ENCODE results near the gene DNTTIP2.

DNA sequence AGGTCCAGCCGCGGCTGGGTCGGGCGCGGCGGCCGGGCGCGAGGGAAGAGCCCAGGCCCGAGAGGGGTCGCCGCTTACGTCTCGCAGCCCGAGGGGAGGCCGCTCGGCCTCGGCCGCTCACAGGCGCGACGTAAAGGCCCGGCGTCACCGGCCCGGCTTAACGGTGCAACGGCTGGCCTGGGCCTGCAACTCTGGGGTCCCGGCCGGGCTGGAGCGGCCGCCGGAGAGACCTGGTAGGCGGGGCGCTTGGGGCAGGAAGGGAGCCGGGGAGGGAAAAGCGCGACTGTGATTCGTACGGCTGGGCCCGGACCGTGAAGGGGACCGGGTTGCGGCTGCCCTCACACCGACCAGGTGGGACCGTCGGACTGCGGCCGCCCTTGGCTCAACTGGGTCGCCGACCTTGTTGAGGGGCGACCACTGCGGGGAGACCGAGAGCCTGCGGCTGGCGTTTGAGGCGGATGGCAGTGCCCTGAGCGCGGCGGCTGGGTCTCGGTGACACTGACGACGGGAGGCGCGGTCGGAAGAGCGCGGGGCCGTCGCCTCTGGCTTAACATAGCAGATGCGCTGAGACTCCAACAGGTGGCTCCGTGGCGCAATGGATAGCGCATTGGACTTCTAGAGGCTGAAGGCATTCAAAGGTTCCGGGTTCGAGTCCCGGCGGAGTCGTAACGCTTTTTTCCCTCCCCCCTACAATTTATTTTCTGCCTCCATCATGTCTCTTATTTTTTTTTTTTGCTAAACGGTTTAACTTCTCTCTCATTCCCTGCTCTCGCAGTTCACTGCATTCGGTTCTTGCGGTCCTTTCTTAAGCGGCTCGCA is 31.8 kb downstream of the DNTTIP2 start:
- TF ChIP-seq POLR2A (IDR thresholded peaks at IDR 0.05; ENCODE audit: low read length) (peak; percentile 34), KDM1A (IDR thresholded peaks at IDR 0.05; ENCODE audit: low read depth) (no peak), ESRRA (IDR thresholded peaks at IDR 0.05; ENCODE audit: borderline replicate concordance, low read length) (no peak), EP300 (IDR thresholded peaks at IDR 0.05) (no peak), ZFP36 (IDR thresholded peaks at IDR 0.05; ENCODE audit: borderline replicate concordance, partially characterized antibody) (no peak), MYC (IDR thresholded peaks at IDR 0.05; ENCODE audit: borderline replicate concordance, low read length) (peak; percentile 39; the same call in 1 of the 2 replicates), JUNB (IDR thresholded peaks at IDR 0.05) (no peak), MAZ (IDR thresholded peaks at IDR 0.05; ENCODE audit: borderline replicate concordance, low read depth, low read length) (no peak), CEBPB (IDR thresholded peaks at IDR 0.05) (peak; percentile 21 to 66; a peak in 2 of 4 replicates), NFE2L2 (conservative IDR thresholded peaks at IDR 0.05; ENCODE audit: low read length) (no peak)
- TF ChIP-seq, protein P1, sequence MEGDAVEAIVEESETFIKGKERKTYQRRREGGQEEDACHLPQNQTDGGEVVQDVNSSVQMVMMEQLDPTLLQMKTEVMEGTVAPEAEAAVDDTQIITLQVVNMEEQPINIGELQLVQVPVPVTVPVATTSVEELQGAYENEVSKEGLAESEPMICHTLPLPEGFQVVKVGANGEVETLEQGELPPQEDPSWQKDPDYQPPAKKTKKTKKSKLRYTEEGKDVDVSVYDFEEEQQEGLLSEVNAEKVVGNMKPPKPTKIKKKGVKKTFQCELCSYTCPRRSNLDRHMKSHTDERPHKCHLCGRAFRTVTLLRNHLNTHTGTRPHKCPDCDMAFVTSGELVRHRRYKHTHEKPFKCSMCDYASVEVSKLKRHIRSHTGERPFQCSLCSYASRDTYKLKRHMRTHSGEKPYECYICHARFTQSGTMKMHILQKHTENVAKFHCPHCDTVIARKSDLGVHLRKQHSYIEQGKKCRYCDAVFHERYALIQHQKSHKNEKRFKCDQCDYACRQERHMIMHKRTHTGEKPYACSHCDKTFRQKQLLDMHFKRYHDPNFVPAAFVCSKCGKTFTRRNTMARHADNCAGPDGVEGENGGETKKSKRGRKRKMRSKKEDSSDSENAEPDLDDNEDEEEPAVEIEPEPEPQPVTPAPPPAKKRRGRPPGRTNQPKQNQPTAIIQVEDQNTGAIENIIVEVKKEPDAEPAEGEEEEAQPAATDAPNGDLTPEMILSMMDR (IDR thresholded peaks at IDR 0.05) = no peak

Data from A549 (cell line).